A549 (cell line): ENCODE results near the gene PTPN22. TPM values are rescaled to one million over a fixed set of nuclear protein-coding genes. Genes with fewer than 3 reads are reported as not detected.

Source experiments
- ATAC-seq, 2 experiments: fragments of 200-7000 bp in 1 of 2; fragments of >200 bp in 1 of 2; cut with Nextera tagmentation in 1 of 2; cut with Tn5 transposase in 1 of 2; 3 replicates each; pipeline versions ENCODE4 v1.8.0 to v1.9.1; 2018 to 2020; ENCODE audit warnings: mild to moderate bottlenecking in 1 of 2, moderate library complexity in 1 of 2
- CTCF ChIA-PET: fragments of 300-600 bp; sonication (Branson Sonifier 250); formaldehyde crosslinking; extraction: SDS; loops from one replicate; lab custom pipeline; 2021; ENCODE audit warnings: antibody characterized with exemption, inconsistent platforms; lab: Yijun Ruan, JAX
- POLR2A ChIA-PET: fragments of 350-600 bp; formaldehyde crosslinking; extraction: SDS; loops from one replicate; lab custom pipeline; 2021; ENCODE audit warnings: antibody characterized with exemption, inconsistent platforms; lab: Yijun Ruan, JAX
- DNase-seq, 2 experiments: peaks; one replicate each; pipeline versions ENCODE4 v3.0.0 to v3.0.0-alpha.2; 2011 to 2016; ENCODE audit warnings: low read depth in 1 of 2, low spot score in 1 of 2
- FAIRE-seq: peaks from 2 replicates; lab custom pipeline; 2011; peaks lifted over from hg19 to GRCh38; lab: Jason Lieb, UNC
- H3K27ac ChIP-seq, 2 experiments: fragments of >200 bp; sonication (Bioruptor Twin); formaldehyde crosslinking; 3 replicates each; pipeline ENCODE4 v1.5.1; 2016 to 2017
- H3K4me1 ChIP-seq: fragments of >200 bp; sonication (Bioruptor Twin); formaldehyde crosslinking; 3 replicates; pipeline ENCODE4 v1.6.1; 2016
- H3K4me2 ChIP-seq: fragments of >200 bp; sonication (Bioruptor Twin); formaldehyde crosslinking; 3 replicates; pipeline ENCODE4 v1.6.1; 2016
- H3K4me3 ChIP-seq: fragments of >200 bp; sonication (Bioruptor Twin); formaldehyde crosslinking; 3 replicates; pipeline ENCODE4 v1.5.1; 2016
- H3K9me3 ChIP-seq: fragments of >200 bp; sonication (Bioruptor Twin); formaldehyde crosslinking; 3 replicates; pipeline ENCODE4 v1.6.1; 2016
- ATOH8 ChIP-seq: fragments of 250-450 bp; sonication (Bioruptor Pico); IDR thresholded peaks from 2 replicates; pipeline ENCODE4 v1.5.0; 2020; ENCODE audit warnings: low read depth, mild to moderate bottlenecking, moderate library complexity
- BCL3 ChIP-seq: fragments of >200 bp; sonication (Bioruptor Twin); formaldehyde crosslinking; IDR thresholded peaks from 3 replicates; pipeline ENCODE4 v1.6.1; 2016
- CBX2 ChIP-seq: fragments of 200-600 bp; sonication (generic); IDR thresholded peaks from 2 replicates; pipeline ENCODE4 v1.6.1; 2016; ENCODE audit warnings: low read depth, mild to moderate bottlenecking, borderline replicate concordance
- CHD2 ChIP-seq: fragments of 150-350 bp; IDR thresholded peaks from 2 replicates; pipeline ENCODE4 v1.6.1; 2014; ENCODE audit warnings: low read length; ENCODE audit not compliant: partially characterized antibody
- CHD4 ChIP-seq: fragments of 200-600 bp; sonication (generic); IDR thresholded peaks from 2 replicates; pipeline ENCODE4 v1.6.1; 2016; ENCODE audit warnings: antibody characterized with exemption, mild to moderate bottlenecking, borderline replicate concordance
- EHMT2 ChIP-seq: fragments of 200-600 bp; sonication (generic); IDR thresholded peaks from 2 replicates; pipeline ENCODE4 v1.6.1; 2016; ENCODE audit warnings: antibody characterized with exemption, low read depth, mild to moderate bottlenecking, moderate library complexity
- FOSB ChIP-seq: fragments of 250-450 bp; sonication (Bioruptor Pico); IDR thresholded peaks from 2 replicates; pipeline ENCODE4 v1.5.0; 2020; ENCODE audit warnings: mild to moderate bottlenecking, moderate library complexity
- FOSL2 ChIP-seq, 2 experiments: fragments of 450-650 bp in 1 of 2; fragments of >200 bp in 1 of 2; sonication (Bioruptor Twin) in 1 of 2; formaldehyde crosslinking; IDR thresholded peaks; 2 replicates each; pipeline versions ENCODE4 v1.5.0 to v1.6.1; 2016 to 2020; ENCODE audit warnings: mild to moderate bottlenecking in 1 of 2, moderate library complexity in 1 of 2
- HOXB13 ChIP-seq: fragments of 250-450 bp; sonication (Bioruptor Pico); IDR thresholded peaks from 2 replicates; pipeline ENCODE4 v1.5.0; 2020; ENCODE audit warnings: low read depth, mild to moderate bottlenecking, moderate library complexity
- JUN ChIP-seq, 2 experiments: fragments of >200 bp; sonication (Bioruptor Twin); formaldehyde crosslinking; IDR thresholded peaks; 2 replicates in 1 of 2; 3 replicates in 1 of 2; pipeline ENCODE4 v1.6.1; 2016 to 2017
- JUNB ChIP-seq: fragments of >200 bp; sonication (Bioruptor Twin); formaldehyde crosslinking; IDR thresholded peaks from 2 replicates; pipeline ENCODE4 v1.6.1; 2016
- KDM5A ChIP-seq: fragments of 200-600 bp; sonication (generic); IDR thresholded peaks from 2 replicates; pipeline ENCODE4 v1.6.1; 2016; ENCODE audit warnings: antibody characterized with exemption, mild to moderate bottlenecking
- MAFK ChIP-seq: fragments of 450-650 bp; IDR thresholded peaks from 2 replicates; pipeline ENCODE4 v1.6.1; 2014; ENCODE audit not compliant: partially characterized antibody
- MAX ChIP-seq: IDR thresholded peaks from 2 replicates; pipeline ENCODE4 v1.6.1; 2012
- MYC ChIP-seq: IDR thresholded peaks from 2 replicates; pipeline ENCODE4 v1.6.1; 2012; ENCODE audit warnings: mild to moderate bottlenecking, inconsistent platforms, low read length, improper control_type of control experiment, borderline replicate concordance
- NFE2L2 ChIP-seq: fragments of 150-350 bp; conservative IDR thresholded peaks from 2 replicates; pipeline ENCODE4 v1.6.1; 2014; ENCODE audit warnings: low read length
- NR3C1 ChIP-seq: fragments of >200 bp; sonication (Bioruptor Twin); formaldehyde crosslinking; IDR thresholded peaks from 3 replicates; pipeline ENCODE4 v1.6.1; 2017
- PBX3 ChIP-seq: IDR thresholded peaks from 2 replicates; pipeline ENCODE4 v1.6.1; 2012
- POLR2A ChIP-seq: IDR thresholded peaks from 2 replicates; pipeline ENCODE4 v1.6.1; 2012; ENCODE audit warnings: mild to moderate bottlenecking, low read length
- RAD21 ChIP-seq, 2 experiments: fragments of >200 bp in 1 of 2; sonication (Bioruptor Twin) in 1 of 2; formaldehyde crosslinking in 1 of 2; IDR thresholded peaks in 1 of 2; conservative IDR thresholded peaks in 1 of 2; 2 replicates in 1 of 2; 3 replicates in 1 of 2; pipeline ENCODE4 v1.6.1; 2012 to 2018; ENCODE audit warnings: inconsistent platforms in 1 of 2
- RCOR1 ChIP-seq: fragments of 150-350 bp; IDR thresholded peaks from 2 replicates; pipeline ENCODE4 v1.6.1; 2014; ENCODE audit warnings: antibody characterized with exemption, low read length, low read depth
- REST ChIP-seq: fragments of 200-600 bp; sonication (generic); IDR thresholded peaks from 2 replicates; pipeline ENCODE4 v1.6.1; 2016; ENCODE audit warnings: antibody characterized with exemption, mild to moderate bottlenecking, moderate library complexity
- SMC3 ChIP-seq: fragments of >200 bp; sonication (Bioruptor Twin); formaldehyde crosslinking; IDR thresholded peaks from 3 replicates; pipeline ENCODE4 v1.6.1; 2018; ENCODE audit warnings: inconsistent platforms
- TFCP2L1 ChIP-seq: fragments of 250-450 bp; sonication (Bioruptor Pico); IDR thresholded peaks from 2 replicates; pipeline ENCODE4 v1.5.0; 2021; ENCODE audit warnings: mild to moderate bottlenecking
- USF2 ChIP-seq: fragments of 450-650 bp; IDR thresholded peaks from 2 replicates; pipeline ENCODE4 v1.6.1; 2014; ENCODE audit warnings: antibody characterized with exemption
- WGBS: methylation state at CpG from one replicate; pipeline ENCODE4 v1.1.6; 2017; ENCODE audit errors: missing lambda C conversion rate; 5-methylcytosine and 5-hydroxymethylcytosine counted together
- polyA plus RNA-seq, 4 experiments: library from polyadenylated mRNA; depleted of rRNA in 3 of 4; stranded (reverse); fragments of >200 nt; fragmentation: RNase III in 1 of 4; extraction: RNeasy Plus Mini Kit Qiagen cat#74134 plus additional on column Dnase treatment in 1 of 4; gene quantifications; 2 replicates in 3 of 4; 3 replicates in 1 of 4; pipeline ENCODE4 v1.2.3, GENCODE V29; 2011 to 2017

The PTPN22 gene
- polyA plus RNA-seq, 2 of the 4 experiments (the other 2 are of a cell fraction) = not detected

GRCh38 chr1:113899111-113899510, 27.6 kb upstream of the PTPN22 start:
- no peak for FAIRE-seq
- TF ChIP-seq MAFK (no peak), PBX3 (no peak), KDM5A (no peak), MAX (no peak), RAD21 (conservative IDR thresholded peaks at IDR 0.05 in 1 of 2, IDR thresholded peaks at IDR 0.05 in 1 of 2) (no peak), BCL3 (no peak), CHD2 (no peak), POLR2A (no peak), MYC (no peak), SMC3 (no peak), RCOR1 (no peak)
- Histone ChIP-seq H3K4me2 (no peak overlapping the region), H3K4me1 (peaks cover 7% of the 10 kb centered on the region; the same call in 1 of the 3 replicates), H3K27ac (no peak overlapping the region), H3K4me3 (no peak overlapping the region), H3K9me3 (no peaks in the 10 kb centered on the region)
- ChIA-PET POLR2A (no interaction called here), CTCF (no interaction called here)
- ATAC-seq = no peak
- no peak for DNase-seq

- H3K4me3 ChIP-seq = no peak overlapping the region
Measured at GRCh38 chr1:113898241-113898814, 26.8 kb upstream of the PTPN22 start.

GRCh38 chr1:113895961-113896360, 24.4 kb upstream of the PTPN22 start:
- FAIRE-seq = no peak
- POLR2A ChIA-PET = no interaction called here
- Histone ChIP-seq H3K4me1 (no peaks in the 10 kb centered on the region), H3K27ac (no peak overlapping the region), H3K4me2 (no peak overlapping the region), H3K4me3 (no peak overlapping the region), H3K9me3 (no peaks in the 10 kb centered on the region)
- CTCF ChIA-PET = no interaction called here
- WGBS = 84% methylated on average over 8 of the region's 8 CpGs
- DNase-seq = no peak
- no peak for ATAC-seq
- no peak for TF ChIP-seq TFCP2L1 (CRISPR knock-in tag)

More at GRCh38 chr1:113898241-113898814, 26.8 kb upstream of the PTPN22 start:
- DNase-seq (no peak), FAIRE-seq (no peak), ATAC-seq (no peak)
- CTCF ChIA-PET = no interaction called here
- H3K4me1 ChIP-seq = no peaks in the 10 kb centered on the region
- POLR2A ChIA-PET = no interaction called here
- no peak overlapping the region for H3K4me2 ChIP-seq
- 88% methylated on average over 1 of the region's 1 CpG for WGBS
- no peak for TF ChIP-seq EHMT2
- no peak for TF ChIP-seq JUN (IDR thresholded peaks at IDR 0.05)
- no peak for TF ChIP-seq JUNB
- no peak for TF ChIP-seq NFE2L2
- TF ChIP-seq HOXB13 (CRISPR knock-in tag) = no peak
- no peak for TF ChIP-seq FOSL2 (IDR thresholded peaks at IDR 0.05)
- TF ChIP-seq FOSL2 (CRISPR knock-in tag; IDR thresholded peaks at IDR 0.05) = no peak
- TF ChIP-seq NR3C1 = no peak
- TF ChIP-seq CBX2 = no peak
- H3K9me3 ChIP-seq = no peaks in the 10 kb centered on the region
- H3K27ac ChIP-seq = no peak overlapping the region

GRCh38 chr1:113895098-113895497, 23.6 kb upstream of the PTPN22 start:
- FAIRE-seq = no peak
- 90% methylated on average over 6 of the region's 6 CpGs for WGBS
- POLR2A ChIA-PET = no interaction called here
- no peak for ATAC-seq
- no peak for DNase-seq
- H3K4me2 ChIP-seq = no peak overlapping the region
- no peaks in the 10 kb centered on the region for H3K9me3 ChIP-seq
- H3K27ac ChIP-seq = no peak overlapping the region
- no peak overlapping the region for H3K4me3 ChIP-seq
- H3K4me1 ChIP-seq = no peaks in the 10 kb centered on the region
- CTCF ChIA-PET = no interaction called here
- no peak for TF ChIP-seq FOSB
- TF ChIP-seq ATOH8 (CRISPR knock-in tag) = no peak
- TF ChIP-seq CHD4 = no peak
- TF ChIP-seq REST = no peak
- no peak for TF ChIP-seq MYC
- TF ChIP-seq USF2 = no peak
